Right atrium auricular region (tissue), 2 donors: ENCODE results near the gene CLPX. TPM values are rescaled to one million over a fixed set of nuclear protein-coding genes. Genes with fewer than 3 reads are reported as not detected.
A peak's percentile ranks its signal among the peaks of the same experiment; 100 is the strongest.

ENCODE experiments used
- DNase-seq: peaks from one replicate; pipeline ENCODE4 v3.0.0-alpha.2; 2019; ENCODE audit warnings: low spot score
- H3K27ac ChIP-seq, 2 donors: fragments of 200-600 bp; sonication (generic); 1 replicate in 1 of 2; 2 replicates in 1 of 2; pipeline ENCODE4 v1.5.1; 2016 to 2019
- H3K27me3 ChIP-seq, 2 donors: fragments of 200-600 bp; sonication (generic); one replicate each; pipeline versions ENCODE4 v1.5.1 to v1.6.0; 2017 to 2019
- H3K36me3 ChIP-seq: fragments of 200-600 bp; sonication (generic); one replicate; pipeline ENCODE4 v1.5.1; 2016
- H3K4me1 ChIP-seq, 2 donors: fragments of 200-600 bp; sonication (generic); one replicate each; pipeline versions ENCODE4 v1.5.1 to v1.6.0; 2017 to 2019
- H3K4me3 ChIP-seq, 2 donors: fragments of 200-600 bp; sonication (generic); 1 replicate in 1 of 2; 2 replicates in 1 of 2; pipeline ENCODE4 v1.5.1; 2017 to 2019; ENCODE audit warnings: mild to moderate bottlenecking in 1 of 2, moderate library complexity in 1 of 2
- H3K9me3 ChIP-seq, 2 donors: fragments of 200-600 bp; sonication (generic); one replicate each; pipeline ENCODE4 v1.5.1; 2019
- CTCF ChIP-seq, 2 donors: fragments of 200-600 bp; sonication (generic); IDR thresholded peaks; one replicate each; pipeline ENCODE4 v1.5.1; 2019; ENCODE audit warnings: antibody characterized with exemption in 2 of 2
- total RNA-seq, 2 donors: library from RNA; depleted of rRNA; stranded (reverse); fragments of >200 nt; gene quantifications; one replicate each; pipeline ENCODE4 v1.1.0, GENCODE V29; 2016

The CLPX gene
- total RNA-seq, 2 donors from 2014 or later, result 28.8 to 39.5 TPM

- Histone ChIP-seq H3K27me3 (no peaks in the 10 kb centered on the region), H3K27ac (no peak overlapping the region), H3K4me3 (no peak overlapping the region), H3K9me3 (no peaks in the 10 kb centered on the region), H3K4me1 (peaks cover 0 to 20% of the 10 kb centered on the region in 2 donors), H3K36me3 (no peaks in the 10 kb centered on the region)
- no peak for DNase-seq
- no peak for TF ChIP-seq CTCF (IDR thresholded peaks at IDR 0.05)
Observed at GRCh38 chr15:65215496-65215895, 30.4 kb upstream of the CLPX start.

- Histone ChIP-seq H3K27ac (no peak overlapping the region), H3K4me1 (peaks cover 0 to 20% of the 10 kb centered on the region in 2 donors), H3K9me3 (no peaks in the 10 kb centered on the region), H3K27me3 (no peaks in the 10 kb centered on the region), H3K4me3 (no peak overlapping the region), H3K36me3 (no peaks in the 10 kb centered on the region)
- TF ChIP-seq CTCF (IDR thresholded peaks at IDR 0.05), result no peak
- DNase-seq, result no peak
Observed at GRCh38 chr15:65214010-65214409, 28.9 kb upstream of the CLPX start.

GRCh38 chr15:65213241-65213640, 28.1 kb upstream of the CLPX start:
- H3K27me3 ChIP-seq, result no peaks in the 10 kb centered on the region
- TF ChIP-seq CTCF (IDR thresholded peaks at IDR 0.05), result no peak
- DNase-seq, result no peak
- no peaks in the 10 kb centered on the region for H3K9me3 ChIP-seq
- H3K4me1 ChIP-seq, result peaks cover 0 to 20% of the 10 kb centered on the region in 2 donors
- no peak overlapping the region for H3K27ac ChIP-seq
- no peaks in the 10 kb centered on the region for H3K36me3 ChIP-seq
- no peak overlapping the region for H3K4me3 ChIP-seq

GRCh38 chr15:65212097-65212496, 27.0 kb upstream of the CLPX start:
- Histone ChIP-seq H3K4me3 (no peak overlapping the region), H3K4me1 (peaks cover 0 to 20% of the 10 kb centered on the region in 2 donors), H3K27me3 (no peaks in the 10 kb centered on the region), H3K27ac (peak overlapping the region in 1 of 2 donors; percentile 51), H3K36me3 (no peaks in the 10 kb centered on the region), H3K9me3 (no peaks in the 10 kb centered on the region)
- peak in 1 of 2 donors; percentile 29 for TF ChIP-seq CTCF (IDR thresholded peaks at IDR 0.05)
- no peak for DNase-seq

GRCh38 chr15:65211482-65211982, 26.4 kb upstream of the CLPX start:
- H3K9me3 ChIP-seq, result no peaks in the 10 kb centered on the region
- H3K4me1 ChIP-seq, result peaks cover 0 to 20% of the 10 kb centered on the region in 2 donors
- no peaks in the 10 kb centered on the region for H3K27me3 ChIP-seq
- TF ChIP-seq CTCF (IDR thresholded peaks at IDR 0.05), result no peak
- H3K27ac ChIP-seq, result peak overlapping the region; percentile 31 to 51
- peak overlapping the region in 1 of 2 donors; percentile 4 for H3K4me3 ChIP-seq
- no peaks in the 10 kb centered on the region for H3K36me3 ChIP-seq
- no peak for DNase-seq
